ENCODE data around the gene SLC25A48. TPM values are rescaled to one million over a fixed set of nuclear protein-coding genes. Genes with fewer than 3 reads are reported as not detected.

The SLC25A48 gene
- total RNA-seq, 1 donor from 2014 or later, result 0.52 TPM

- H3K9me3 ChIP-seq (ENCODE audit: control insufficient read depth in 3 of 3, low read length in 3 of 3), result no peaks in the 10 kb centered on the region
- no peak overlapping the region for H3K9ac ChIP-seq (ENCODE audit: low read depth in 1 of 3, low read length in 3 of 3)
- no peaks in the 10 kb centered on the region for H3K4me1 ChIP-seq (ENCODE audit: control insufficient read depth in 3 of 3, insufficient read depth in 3 of 3, low read length in 3 of 3)
Measured at GRCh38 chr5:135822286-135822685, 12.2 kb upstream of the SLC25A48 start.

GRCh38 chr5:135822959-135823358 is 11.5 kb upstream of the SLC25A48 start:
- H3K27me3 ChIP-seq (ENCODE audit: control insufficient read depth in 3 of 3, insufficient read depth in 3 of 3, low read length in 3 of 3), result peaks cover 0 to 4% (median 3%) of the 10 kb centered on the region in 3 donors
- no peaks in the 10 kb centered on the region for H3K4me1 ChIP-seq (ENCODE audit: control insufficient read depth in 3 of 3, insufficient read depth in 3 of 3, low read length in 3 of 3)
- no peaks in the 10 kb centered on the region for H3K36me3 ChIP-seq (ENCODE audit: control insufficient read depth in 3 of 3, insufficient read depth in 3 of 3, low read length in 3 of 3)
- H3K9me3 ChIP-seq (ENCODE audit: control insufficient read depth in 3 of 3, low read length in 3 of 3), result no peaks in the 10 kb centered on the region
- H3K9ac ChIP-seq (ENCODE audit: low read depth in 1 of 3, low read length in 3 of 3), result no peak overlapping the region
- no peak overlapping the region for H3K27ac ChIP-seq (ENCODE audit: low read depth, low read length)
- no peak overlapping the region for H3K4me3 ChIP-seq (ENCODE audit: low read length in 3 of 3)

More at GRCh38 chr5:135822286-135822685, 12.2 kb upstream of the SLC25A48 start:
- peaks cover 0 to 4% (median 3%) of the 10 kb centered on the region in 3 donors for H3K27me3 ChIP-seq (ENCODE audit: control insufficient read depth in 3 of 3, insufficient read depth in 3 of 3, low read length in 3 of 3)
- no peak overlapping the region for H3K27ac ChIP-seq (ENCODE audit: low read depth, low read length)
- H3K36me3 ChIP-seq (ENCODE audit: control insufficient read depth in 3 of 3, insufficient read depth in 3 of 3, low read length in 3 of 3), result no peaks in the 10 kb centered on the region
- no peak overlapping the region for H3K4me3 ChIP-seq (ENCODE audit: low read length in 3 of 3)

- H3K9ac ChIP-seq (ENCODE audit: low read depth in 1 of 3, low read length in 3 of 3), result no peak overlapping the region
- no peak overlapping the region for H3K4me3 ChIP-seq (ENCODE audit: low read length in 3 of 3)
- peaks cover 0 to 7% (median 3%) of the 10 kb centered on the region in 3 donors for H3K27me3 ChIP-seq (ENCODE audit: control insufficient read depth in 3 of 3, insufficient read depth in 3 of 3, low read length in 3 of 3)
- no peaks in the 10 kb centered on the region for H3K36me3 ChIP-seq (ENCODE audit: control insufficient read depth in 3 of 3, insufficient read depth in 3 of 3, low read length in 3 of 3)
- no peaks in the 10 kb centered on the region for H3K9me3 ChIP-seq (ENCODE audit: control insufficient read depth in 3 of 3, low read length in 3 of 3)
- H3K4me1 ChIP-seq (ENCODE audit: control insufficient read depth in 3 of 3, insufficient read depth in 3 of 3, low read length in 3 of 3), result no peaks in the 10 kb centered on the region
- no peak overlapping the region for H3K27ac ChIP-seq (ENCODE audit: low read depth, low read length)
Measured at GRCh38 chr5:135823881-135824280, 10.6 kb upstream of the SLC25A48 start.

GRCh38 chr5:135824541-135825041 is 9.9 kb upstream of the SLC25A48 start:
- Histone ChIP-seq H3K27me3 (ENCODE audit: control insufficient read depth in 3 of 3, insufficient read depth in 3 of 3, low read length in 3 of 3) (peaks cover 0 to 7% (median 3%) of the 10 kb centered on the region in 3 donors), H3K4me1 (ENCODE audit: control insufficient read depth in 3 of 3, insufficient read depth in 3 of 3, low read length in 3 of 3) (no peaks in the 10 kb centered on the region), H3K27ac (ENCODE audit: low read depth, low read length) (no peak overlapping the region), H3K9ac (ENCODE audit: low read depth in 1 of 3, low read length in 3 of 3) (no peak overlapping the region), H3K36me3 (ENCODE audit: control insufficient read depth in 3 of 3, insufficient read depth in 3 of 3, low read length in 3 of 3) (no peaks in the 10 kb centered on the region), H3K4me3 (ENCODE audit: low read length in 3 of 3) (no peak overlapping the region), H3K9me3 (ENCODE audit: control insufficient read depth in 3 of 3, low read length in 3 of 3) (no peaks in the 10 kb centered on the region)

GRCh38 chr5:135825373-135826220 is 8.9 kb upstream of the SLC25A48 start:
- Histone ChIP-seq H3K4me1 (ENCODE audit: control insufficient read depth in 3 of 3, insufficient read depth in 3 of 3, low read length in 3 of 3) (peaks cover 0 to 3% (median 0%) of the 10 kb centered on the region in 3 donors), H3K4me3 (ENCODE audit: low read length in 3 of 3) (no peak overlapping the region), H3K36me3 (ENCODE audit: control insufficient read depth in 3 of 3, insufficient read depth in 3 of 3, low read length in 3 of 3) (no peaks in the 10 kb centered on the region), H3K9me3 (ENCODE audit: control insufficient read depth in 3 of 3, low read length in 3 of 3) (no peaks in the 10 kb centered on the region), H3K9ac (ENCODE audit: low read depth in 1 of 3, low read length in 3 of 3) (no peak overlapping the region), H3K27me3 (ENCODE audit: control insufficient read depth in 3 of 3, insufficient read depth in 3 of 3, low read length in 3 of 3) (peaks cover 0 to 7% (median 7%) of the 10 kb centered on the region in 3 donors), H3K27ac (ENCODE audit: low read depth, low read length) (no peak overlapping the region)

- H3K4me1 ChIP-seq (ENCODE audit: control insufficient read depth in 3 of 3, insufficient read depth in 3 of 3, low read length in 3 of 3), result peaks cover 0 to 3% (median 0%) of the 10 kb centered on the region in 3 donors
- no peak overlapping the region for H3K4me3 ChIP-seq (ENCODE audit: low read length in 3 of 3)
- no peak overlapping the region for H3K27ac ChIP-seq (ENCODE audit: low read depth, low read length)
- no peak overlapping the region for H3K9ac ChIP-seq (ENCODE audit: low read depth in 1 of 3, low read length in 3 of 3)
- peaks cover 2 to 11% (median 11%) of the 10 kb centered on the region in 3 donors for H3K27me3 ChIP-seq (ENCODE audit: control insufficient read depth in 3 of 3, insufficient read depth in 3 of 3, low read length in 3 of 3)
- H3K9me3 ChIP-seq (ENCODE audit: control insufficient read depth in 3 of 3, low read length in 3 of 3), result no peaks in the 10 kb centered on the region
- no peaks in the 10 kb centered on the region for H3K36me3 ChIP-seq (ENCODE audit: control insufficient read depth in 3 of 3, insufficient read depth in 3 of 3, low read length in 3 of 3)
Measured at GRCh38 chr5:135826221-135826525, 8.3 kb upstream of the SLC25A48 start.

- Histone ChIP-seq H3K27ac (ENCODE audit: low read depth, low read length) (no peak overlapping the region), H3K9ac (ENCODE audit: low read depth in 1 of 3, low read length in 3 of 3) (no peak overlapping the region), H3K4me3 (ENCODE audit: low read length in 3 of 3) (no peak overlapping the region), H3K27me3 (ENCODE audit: control insufficient read depth in 3 of 3, insufficient read depth in 3 of 3, low read length in 3 of 3) (peaks cover 6 to 17% (median 12%) of the 10 kb centered on the region in 3 donors), H3K4me1 (ENCODE audit: control insufficient read depth in 3 of 3, insufficient read depth in 3 of 3, low read length in 3 of 3) (peaks cover 0 to 3% (median 0%) of the 10 kb centered on the region in 3 donors), H3K36me3 (ENCODE audit: control insufficient read depth in 3 of 3, insufficient read depth in 3 of 3, low read length in 3 of 3) (no peaks in the 10 kb centered on the region), H3K9me3 (ENCODE audit: control insufficient read depth in 3 of 3, low read length in 3 of 3) (no peaks in the 10 kb centered on the region)
Measured at GRCh38 chr5:135826994-135827671, 7.3 kb upstream of the SLC25A48 start.

GRCh38 chr5:135827965-135828781 is 6.3 kb upstream of the SLC25A48 start:
- Histone ChIP-seq H3K36me3 (ENCODE audit: control insufficient read depth in 3 of 3, insufficient read depth in 3 of 3, low read length in 3 of 3) (no peaks in the 10 kb centered on the region), H3K4me1 (ENCODE audit: control insufficient read depth in 3 of 3, insufficient read depth in 3 of 3, low read length in 3 of 3) (peaks cover 0 to 3% (median 0%) of the 10 kb centered on the region in 3 donors), H3K9me3 (ENCODE audit: control insufficient read depth in 3 of 3, low read length in 3 of 3) (no peaks in the 10 kb centered on the region), H3K9ac (ENCODE audit: low read depth in 1 of 3, low read length in 3 of 3) (no peak overlapping the region), H3K27ac (ENCODE audit: low read depth, low read length) (no peak overlapping the region), H3K4me3 (ENCODE audit: low read length in 3 of 3) (no peak overlapping the region), H3K27me3 (ENCODE audit: control insufficient read depth in 3 of 3, insufficient read depth in 3 of 3, low read length in 3 of 3) (peaks cover 6 to 24% (median 17%) of the 10 kb centered on the region in 3 donors)

- no peaks in the 10 kb centered on the region for H3K36me3 ChIP-seq (ENCODE audit: control insufficient read depth in 3 of 3, insufficient read depth in 3 of 3, low read length in 3 of 3)
- peaks cover 11 to 24% (median 23%) of the 10 kb centered on the region in 3 donors for H3K27me3 ChIP-seq (ENCODE audit: control insufficient read depth in 3 of 3, insufficient read depth in 3 of 3, low read length in 3 of 3)
- no peak overlapping the region for H3K9ac ChIP-seq (ENCODE audit: low read depth in 1 of 3, low read length in 3 of 3)
- H3K4me1 ChIP-seq (ENCODE audit: control insufficient read depth in 3 of 3, insufficient read depth in 3 of 3, low read length in 3 of 3), result peaks cover 0 to 3% (median 0%) of the 10 kb centered on the region in 3 donors
- no peak overlapping the region for H3K4me3 ChIP-seq (ENCODE audit: low read length in 3 of 3)
- H3K9me3 ChIP-seq (ENCODE audit: control insufficient read depth in 3 of 3, low read length in 3 of 3), result no peaks in the 10 kb centered on the region
- no peak overlapping the region for H3K27ac ChIP-seq (ENCODE audit: low read depth, low read length)
Measured at GRCh38 chr5:135828782-135829127, 5.7 kb upstream of the SLC25A48 start.

Measured in skeletal muscle tissue (tissue), 4 donors.